Measurements from ENCODE around the gene CETP.

The CETP gene

GRCh38 chr16:57016301-57016700, 54.6 kb downstream of the CETP start:
- in situ Hi-C loops (cut with MboI; ENCODE audit: low sequenced_read_pairs) = no loop called here

DNA sequence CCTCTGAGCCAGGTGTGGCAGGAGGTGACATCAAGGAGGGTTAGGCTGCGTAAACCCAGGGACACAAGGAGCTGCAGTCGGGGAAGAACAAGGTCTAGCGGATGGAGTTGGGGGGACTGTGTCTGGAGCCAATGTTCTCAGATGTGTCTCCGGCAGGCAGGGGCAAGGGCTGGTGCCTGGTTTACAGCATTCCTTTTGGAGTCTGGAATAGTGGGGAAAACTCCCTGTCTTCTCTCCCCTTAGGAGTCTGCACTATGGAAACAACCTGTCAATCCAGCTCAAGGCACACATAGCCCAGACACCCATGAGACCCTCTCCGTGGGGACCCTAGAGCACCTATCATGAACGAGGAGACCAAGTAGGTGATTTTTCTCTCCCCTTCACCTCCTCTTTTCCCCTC, 55.1 kb downstream of the CETP start:
- in situ Hi-C loops (cut with MboI; ENCODE audit: low sequenced_read_pairs) = no loop called here

GRCh38 chr16:57017251-57017650, 55.5 kb downstream of the CETP start:
- in situ Hi-C loops (cut with MboI; ENCODE audit: low sequenced_read_pairs) = no loop called here

- in situ Hi-C loops (cut with MboI; ENCODE audit: low sequenced_read_pairs) = no loop called here
Observed at GRCh38 chr16:57019746-57020145, 58.0 kb downstream of the CETP start.

GRCh38 chr16:57020651-57021050, 58.9 kb downstream of the CETP start:
- in situ Hi-C loops (cut with MboI; ENCODE audit: low sequenced_read_pairs) = no loop called here

- in situ Hi-C loops (cut with MboI; ENCODE audit: low sequenced_read_pairs) = no loop called here
Observed at GRCh38 chr16:57021757-57022156, 60.0 kb downstream of the CETP start.

GRCh38 chr16:57022445-57022844, 60.7 kb downstream of the CETP start:
- in situ Hi-C loops (cut with MboI; ENCODE audit: low sequenced_read_pairs) = no loop called here

- in situ Hi-C loops (cut with MboI; ENCODE audit: low sequenced_read_pairs) = no loop called here
Observed at GRCh38 chr16:57023541-57024249, 61.9 kb downstream of the CETP start.

GRCh38 chr16:57024894-57025680, 63.3 kb downstream of the CETP start:
- in situ Hi-C loops (cut with MboI; ENCODE audit: low sequenced_read_pairs) = no loop called here

- in situ Hi-C loops (cut with MboI; ENCODE audit: low sequenced_read_pairs) = no loop called here
Observed at GRCh38 chr16:57025941-57026777, 64.4 kb downstream of the CETP start.

DNA sequence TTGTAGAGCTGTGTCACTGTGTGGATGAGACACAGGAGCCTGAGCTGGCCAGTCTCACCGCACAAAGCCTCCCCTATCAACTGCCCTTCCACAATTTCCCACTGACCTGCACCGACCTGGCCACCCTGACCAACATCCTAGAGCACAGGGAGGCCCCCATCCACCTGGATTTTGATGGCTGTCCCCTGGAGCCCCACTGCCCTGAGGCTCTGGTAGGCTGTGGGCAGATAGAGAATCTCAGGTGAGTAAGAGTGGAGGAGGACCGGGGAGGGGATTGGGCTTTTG, 65.0 kb downstream of the CETP start:
- in situ Hi-C loops (cut with MboI; ENCODE audit: low sequenced_read_pairs) = no loop called here

- in situ Hi-C loops (cut with MboI; ENCODE audit: low sequenced_read_pairs) = no loop called here
Observed at GRCh38 chr16:57027067-57027466, 65.3 kb downstream of the CETP start.

- in situ Hi-C loops (cut with MboI; ENCODE audit: low sequenced_read_pairs) = no loop called here
Observed at GRCh38 chr16:57028086-57028485, 66.3 kb downstream of the CETP start.

- in situ Hi-C loops (cut with MboI; ENCODE audit: low sequenced_read_pairs) = no loop called here
Observed at GRCh38 chr16:57029161-57030160, 67.7 kb downstream of the CETP start.

DNA sequence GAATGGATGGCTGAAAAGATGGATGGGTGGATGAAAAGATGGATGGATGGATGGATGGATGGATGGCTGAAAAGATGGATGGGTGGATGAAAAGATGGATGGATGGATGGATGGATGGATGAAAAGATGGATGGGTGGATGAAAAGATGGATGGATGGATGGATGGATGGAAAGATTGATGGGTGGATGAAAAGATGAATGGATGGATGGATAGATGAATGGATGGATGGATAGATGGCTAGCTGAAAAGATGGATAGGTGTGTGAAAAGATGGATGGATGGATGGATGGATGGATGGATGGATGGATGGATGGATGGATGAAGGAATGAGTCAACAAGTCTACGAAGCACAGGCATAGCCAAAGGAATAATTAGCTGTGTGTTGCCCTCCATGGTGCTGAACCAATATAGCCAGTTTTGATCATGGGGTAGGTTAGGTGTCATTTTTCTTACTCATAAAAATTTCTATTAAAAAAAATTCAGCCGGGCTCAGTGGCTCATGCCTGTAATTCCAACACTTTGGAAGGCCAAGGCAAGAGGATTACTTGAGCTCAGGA, 68.7 kb downstream of the CETP start:
- in situ Hi-C loops (cut with MboI; ENCODE audit: low sequenced_read_pairs) = no loop called here

GRCh38 chr16:57031156-57031555, 69.4 kb downstream of the CETP start:
- in situ Hi-C loops (cut with MboI; ENCODE audit: low sequenced_read_pairs) = no loop called here

GRCh38 chr16:57032346-57032745, 70.6 kb downstream of the CETP start:
- in situ Hi-C loops (cut with MboI; ENCODE audit: low sequenced_read_pairs) = no loop called here

DNA sequence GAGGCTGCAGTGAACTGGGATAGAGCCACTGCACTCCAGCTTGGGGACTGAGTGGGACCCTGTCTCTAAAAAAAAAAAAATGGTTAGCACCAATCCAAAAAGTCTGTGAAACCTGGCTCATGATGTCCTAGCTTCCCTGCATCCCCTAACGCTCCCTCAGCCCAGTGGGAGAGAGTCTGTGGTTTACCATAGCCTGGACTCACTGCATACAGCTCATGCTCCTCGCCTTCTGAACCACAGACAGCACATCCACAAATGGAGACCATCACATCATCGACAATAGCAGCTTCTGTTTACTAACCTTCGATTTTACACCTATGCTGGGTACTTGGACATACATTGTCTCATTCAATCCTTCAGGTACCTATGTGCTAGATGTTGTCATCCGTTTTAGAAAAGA, 71.2 kb downstream of the CETP start:
- in situ Hi-C loops (cut with MboI; ENCODE audit: low sequenced_read_pairs) = no loop called here

All from HL-60/S4 (cell line).